ENCODE results near the gene STRAP. TPM values are rescaled to one million over a fixed set of nuclear protein-coding genes. Genes with fewer than 3 reads are reported as not detected.
A peak's percentile ranks its signal among the peaks of the same experiment; 100 is the strongest.

STRAP gene
- total RNA-seq, 1 experiment from 2014 or later, result 205 TPM

GRCh38 chr12:15875863-15876262 is 6.3 kb upstream of the STRAP start:
- Histone ChIP-seq H3K4me1 (replicated peaks; ENCODE audit: insufficient read depth) (peaks cover 4% of the 10 kb centered on the region), H3K4me3 (no peak overlapping the region), H3K79me2 (ENCODE audit: low read depth) (peaks cover 4% of the 10 kb centered on the region; the same call in 1 of the 2 replicates), H2AFZ (no peak overlapping the region), H3K27ac (no peak overlapping the region), H3K36me3 (ENCODE audit: low read depth) (no peaks in the 10 kb centered on the region), H3K9me3 (ENCODE audit: insufficient read depth, low read depth) (no peaks in the 10 kb centered on the region), H3F3A (ENCODE audit: insufficient read depth, low read depth) (no peaks in the 10 kb centered on the region; the same call in 1 of the 2 replicates), H3K9me2 (ENCODE audit: insufficient read depth) (no peaks in the 10 kb centered on the region), H4K20me1 (ENCODE audit: insufficient read depth) (no peaks in the 10 kb centered on the region), H3K4me2 (no peak overlapping the region), H3K27me3 (ENCODE audit: insufficient read depth, low read depth) (no peaks in the 10 kb centered on the region)
- intact Hi-C loops (cut with micrococcal nuclease; ENCODE audit: unreplicated experiment), result no loop called here
- no peak for TF ChIP-seq EZH2 (IDR thresholded peaks at IDR 0.05; ENCODE audit: low read depth)
- DNase-seq, result no peak
- ChIA-PET CTCF (no interaction called here), POLR2A (ENCODE audit: unreplicated experiment) (interaction anchor here (0.7 kb wide), 1 partner anchor 9 kb away, joined by 4 read pairs; no protein-coding TSS in a partner anchor)
- no TSS peak for BruUV-seq (replicated peaks)

GRCh38 chr12:15879413-15879812 is 2.8 kb upstream of the STRAP start:
- ChIA-PET POLR2A (ENCODE audit: unreplicated experiment) (no interaction called here), CTCF (no interaction called here)
- no peaks in the 10 kb centered on the region for H3K9me3 ChIP-seq (ENCODE audit: insufficient read depth, low read depth)
- intact Hi-C loops (cut with micrococcal nuclease; ENCODE audit: unreplicated experiment), result no loop called here
- H3K27ac ChIP-seq, result no peak overlapping the region
- no peak overlapping the region for H2AFZ ChIP-seq
- no peak for TF ChIP-seq EZH2 (IDR thresholded peaks at IDR 0.05; ENCODE audit: low read depth)
- TF ChIP-seq CTCF (conservative IDR thresholded peaks at IDR 0.05), result no peak
- peaks cover 15% of the 10 kb centered on the region; the same call in 1 of the 2 replicates for H3F3A ChIP-seq (ENCODE audit: insufficient read depth, low read depth)
- H3K9me2 ChIP-seq (ENCODE audit: insufficient read depth), result no peaks in the 10 kb centered on the region
- BruUV-seq (replicated peaks), result no TSS peak
- H3K27me3 ChIP-seq (ENCODE audit: insufficient read depth, low read depth), result no peaks in the 10 kb centered on the region
- no peak for DNase-seq
- H4K20me1 ChIP-seq (ENCODE audit: insufficient read depth), result peaks cover 15% of the 10 kb centered on the region
- H3K79me2 ChIP-seq (ENCODE audit: low read depth), result peaks cover 26% of the 10 kb centered on the region
- H3K4me1 ChIP-seq (replicated peaks; ENCODE audit: insufficient read depth), result peaks cover 20% of the 10 kb centered on the region
- H3K4me3 ChIP-seq, result no peak overlapping the region
- H3K4me2 ChIP-seq, result no peak overlapping the region
- H3K36me3 ChIP-seq (ENCODE audit: low read depth), result no peaks in the 10 kb centered on the region

- no peaks in the 10 kb centered on the region for H3K9me2 ChIP-seq (ENCODE audit: insufficient read depth)
- peak overlapping the region; percentile 35; the same call in 1 of the 2 replicates for H2AFZ ChIP-seq
- no peaks in the 10 kb centered on the region for H3K27me3 ChIP-seq (ENCODE audit: insufficient read depth, low read depth)
- peaks cover 27% of the 10 kb centered on the region for H3K4me1 ChIP-seq (replicated peaks; ENCODE audit: insufficient read depth)
- peaks cover 39% of the 10 kb centered on the region for H3K79me2 ChIP-seq (ENCODE audit: low read depth)
- H3K36me3 ChIP-seq (ENCODE audit: low read depth), result 0 out of 2 replicates have a peak, but pooled peaks cover 8% of the 10 kb centered on the region
- H3F3A ChIP-seq (ENCODE audit: insufficient read depth, low read depth), result peaks cover 15% of the 10 kb centered on the region; the same call in 1 of the 2 replicates
- ChIA-PET CTCF (no interaction called here), POLR2A (ENCODE audit: unreplicated experiment) (no interaction called here)
- H3K4me2 ChIP-seq, result peak overlapping the region; percentile 96
- H3K27ac ChIP-seq, result no peak overlapping the region
- no TSS peak for BruUV-seq (replicated peaks)
- intact Hi-C loops (cut with micrococcal nuclease; ENCODE audit: unreplicated experiment), result loop anchor here (10.0 kb wide), 1 partner anchor 1106 kb away; a partner anchor contains a TSS
- no peaks in the 10 kb centered on the region for H3K9me3 ChIP-seq (ENCODE audit: insufficient read depth, low read depth)
- no peak for DNase-seq
- peak overlapping the region; percentile 88; the same call in 1 of the 2 replicates for H3K4me3 ChIP-seq
- TF ChIP-seq EZH2 (IDR thresholded peaks at IDR 0.05; ENCODE audit: low read depth) (no peak), CTCF (conservative IDR thresholded peaks at IDR 0.05) (no peak)
- peaks cover 28% of the 10 kb centered on the region for H4K20me1 ChIP-seq (ENCODE audit: insufficient read depth)
Observed at GRCh38 chr12:15880721-15881120, 1.5 kb upstream of the STRAP start.
